HCT116 (cell line): ENCODE results near the gene SRGAP3. TPM values are rescaled to one million over a fixed set of nuclear protein-coding genes. Genes with fewer than 3 reads are reported as not detected.

Experiments used
- ATAC-seq: fragments of 200-7000 bp; cut with Tn5 transposase; 2 replicates; pipeline ENCODE4 v1.9.1; 2020; ENCODE audit warnings: mild to moderate bottlenecking, moderate library complexity
- BruUV-seq: library from RNA; stranded (reverse); fragments of 400-500 nt; replicated peaks from 2 replicates; lab custom pipeline; 2021; lab: Mats Ljungman, UMichigan
- CTCF ChIA-PET: fragments of 300-600 bp; sonication (Branson Sonifier 250); formaldehyde crosslinking; loops from one replicate; lab custom pipeline; 2021; ENCODE audit warnings: antibody characterized with exemption; lab: Charles Lee
- POLR2A ChIA-PET: fragments of 300-600, 350-600 bp; sonication (Branson Sonifier 250); formaldehyde crosslinking; loops from one replicate; lab custom pipeline; 2021; ENCODE audit warnings: antibody characterized with exemption; lab: Charles Lee
- RAD21 ChIA-PET, 2 experiments: fragments of 300-600 bp; sonication (Branson Sonifier 250); formaldehyde crosslinking; loops; one replicate each; lab custom pipeline; 2023; ENCODE audit warnings: low total read pairs in 2 of 2; ENCODE audit not compliant: uncharacterized antibody in 2 of 2, unreplicated experiment in 2 of 2, low non-redundant PET in 1 of 2; lab: Charles Lee
- DNase-seq: peaks from one replicate; pipeline ENCODE4 v3.0.0-alpha.2; 2010; ENCODE audit warnings: low read depth, low spot score
- H2AFZ ChIP-seq: fragments of 200-600 bp; shearing (Covaris generic), sonication (generic); 2 replicates; pipeline ENCODE4 v1.6.1; 2017; ENCODE audit warnings: low read depth, mixed run types, mixed read lengths, antibody characterized with exemption, low read length; ENCODE audit not compliant: poor library complexity, severe bottlenecking
- H3K27ac ChIP-seq: 2 replicates; pipeline ENCODE4 v1.5.1; 2012; ENCODE audit warnings: low read depth, low read length
- H3K27me3 ChIP-seq: fragments of 200-600 bp; sonication (generic); 2 replicates; pipeline ENCODE4 v1.6.1; 2016; ENCODE audit warnings: mixed run types, low read length, mixed read lengths; ENCODE audit not compliant: insufficient read depth
- H3K36me3 ChIP-seq, 2 experiments: fragments of 200-500 bp in 1 of 2; fragments of 200-600 bp in 1 of 2; sonication (Bioruptor generic) in 1 of 2; sonication (generic) in 1 of 2; 2 replicates each; pipeline versions ENCODE4 v1.5.1 to v1.6.1; 2014 to 2016; ENCODE audit warnings: low read length in 2 of 2, inconsistent platforms in 1 of 2, mixed read lengths in 1 of 2, mixed run types in 1 of 2; ENCODE audit not compliant: insufficient read depth in 2 of 2, control insufficient read depth in 1 of 2
- H3K4me1 ChIP-seq, 2 experiments: fragments of 200-600 bp in 1 of 2; sonication (generic) in 1 of 2; 2 replicates each; pipeline versions ENCODE4 v1.5.1 to v1.6.1; 2012 to 2017; ENCODE audit warnings: low read length in 2 of 2, inconsistent platforms in 1 of 2, mild to moderate bottlenecking in 1 of 2, mixed read lengths in 1 of 2, mixed run types in 1 of 2, moderate library complexity in 1 of 2; ENCODE audit not compliant: insufficient read depth in 2 of 2, control insufficient read depth in 1 of 2
- H3K4me2 ChIP-seq: fragments of 200-600 bp; sonication (generic); 2 replicates; pipeline ENCODE4 v1.6.1; 2017; ENCODE audit warnings: mixed run types, low read length, mixed read lengths
- H3K4me3 ChIP-seq, 2 experiments: fragments of 200-600 bp in 1 of 2; sonication (generic) in 1 of 2; replicated peaks in 1 of 2; 2 replicates each; pipeline ENCODE4 v1.5.1; 2011 to 2016; ENCODE audit warnings: low read length in 2 of 2, control low read depth in 1 of 2, low read depth in 1 of 2, mild to moderate bottlenecking in 1 of 2, mixed read lengths in 1 of 2, mixed run types in 1 of 2
- H3K79me2 ChIP-seq: fragments of 200-600 bp; sonication (generic); 2 replicates; pipeline ENCODE4 v1.6.1; 2017; ENCODE audit warnings: mild to moderate bottlenecking, mixed run types, low read length, moderate library complexity, mixed read lengths; ENCODE audit not compliant: insufficient read depth
- H3K9ac ChIP-seq: fragments of 200-600 bp; sonication (generic); 2 replicates; pipeline ENCODE4 v1.6.1; 2016; ENCODE audit warnings: low read length, mixed read lengths
- H3K9me2 ChIP-seq: fragments of 200-600 bp; sonication (generic), shearing (Covaris generic); 2 replicates; pipeline ENCODE4 v1.6.1; 2017; ENCODE audit warnings: mixed run types, mild to moderate bottlenecking, moderate library complexity; ENCODE audit not compliant: insufficient read depth
- H3K9me3 ChIP-seq, 2 experiments: fragments of 200-500 bp in 1 of 2; fragments of 200-600 bp in 1 of 2; sonication (Bioruptor generic) in 1 of 2; sonication (generic) in 1 of 2; 2 replicates each; pipeline ENCODE4 v1.6.1; 2014 to 2017; ENCODE audit warnings: low read length in 2 of 2, mixed read lengths in 2 of 2, inconsistent platforms in 1 of 2, low read depth in 1 of 2, mild to moderate bottlenecking in 1 of 2, mixed run types in 1 of 2, moderate library complexity in 1 of 2; ENCODE audit not compliant: control insufficient read depth in 1 of 2, insufficient read depth in 1 of 2
- H4K20me1 ChIP-seq: fragments of 200-600 bp; sonication (generic), shearing (Covaris generic); 2 replicates; pipeline ENCODE4 v1.6.1; 2017; ENCODE audit warnings: mixed run types, mild to moderate bottlenecking, moderate library complexity; ENCODE audit not compliant: insufficient read depth
- ATF3 ChIP-seq: IDR thresholded peaks from 2 replicates; pipeline ENCODE4 v1.6.1; 2012
- CBX3 ChIP-seq: IDR thresholded peaks from 2 replicates; pipeline ENCODE4 v1.6.1; 2012; ENCODE audit warnings: low read depth
- CTCF ChIP-seq, 3 experiments: fragments of 200-600 bp in 1 of 3; sonication (generic) in 1 of 3; IDR thresholded peaks in 2 of 3; conservative IDR thresholded peaks in 1 of 3; 2 replicates each; pipeline ENCODE4 v1.5.1; 2012 to 2017; ENCODE audit warnings: low read depth in 2 of 3, low read length in 2 of 3, antibody characterized with exemption in 1 of 3, borderline replicate concordance in 1 of 3, control low read depth in 1 of 3, mild to moderate bottlenecking in 1 of 3, mixed read lengths in 1 of 3, mixed run types in 1 of 3, moderate library complexity in 1 of 3; ENCODE audit not compliant: insufficient read depth in 1 of 3
- EGR1 ChIP-seq: IDR thresholded peaks from 2 replicates; pipeline ENCODE4 v1.6.1; 2012; ENCODE audit warnings: low read depth
- ELF1 ChIP-seq: IDR thresholded peaks from 2 replicates; pipeline ENCODE4 v1.6.1; 2012; ENCODE audit warnings: low read depth, borderline replicate concordance
- EZH2phosphoT487 ChIP-seq: fragments of 200-600 bp; IDR thresholded peaks from 2 replicates; pipeline ENCODE4 v1.6.1; 2018; ENCODE audit warnings: antibody characterized with exemption, borderline replicate concordance
- FOSL1 ChIP-seq: IDR thresholded peaks from 2 replicates; pipeline ENCODE4 v1.6.1; 2012; ENCODE audit warnings: low read depth
- JUND ChIP-seq: IDR thresholded peaks from 2 replicates; pipeline ENCODE4 v1.6.1; 2012
- MAX ChIP-seq: IDR thresholded peaks from 2 replicates; pipeline ENCODE4 v1.6.1; 2012
- RAD21 ChIP-seq: IDR thresholded peaks from 2 replicates; pipeline ENCODE4 v1.6.1; 2012; ENCODE audit warnings: low read depth, mild to moderate bottlenecking
- SP1 ChIP-seq: IDR thresholded peaks from 2 replicates; pipeline ENCODE4 v1.6.1; 2012; ENCODE audit warnings: low read depth
- SRF ChIP-seq: IDR thresholded peaks from 2 replicates; pipeline ENCODE4 v1.6.1; 2012; ENCODE audit warnings: low read depth
- ZBTB33 ChIP-seq: IDR thresholded peaks from 2 replicates; pipeline ENCODE4 v1.6.1; 2011; ENCODE audit warnings: mild to moderate bottlenecking, low read length, moderate library complexity; ENCODE audit not compliant: insufficient replicate concordance; ENCODE audit errors: extremely low read depth
- ZFX ChIP-seq: fragments of 450-650 bp; IDR thresholded peaks from 2 replicates; pipeline ENCODE4 v1.6.1; 2017
- ZNF274 ChIP-seq: fragments of 200-500 bp; sonication (Bioruptor generic); IDR thresholded peaks from 2 replicates; pipeline ENCODE4 v1.6.1; 2014; ENCODE audit warnings: mild to moderate bottlenecking, low read depth, low read length, inconsistent platforms
- intact Hi-C: fragments of 100-400 bp; cut with micrococcal nuclease; formaldehyde crosslinking; loops from 2 replicates; pipeline ENCODE4 v1.10.0; 2022
- total RNA-seq: library from RNA; stranded (reverse); gene quantifications from one replicate; pipeline ENCODE4 v1.2.1, GENCODE V29; 2021; ENCODE audit not compliant: unreplicated experiment

SRGAP3 gene
- total RNA-seq, 1 experiment from 2014 or later, result 8.3 TPM

- BruUV-seq, result no TSS peak
- Histone ChIP-seq H4K20me1 (no peaks in the 10 kb centered on the region), H3K9ac (no peak overlapping the region), H3K79me2 (peaks cover 7% of the 10 kb centered on the region), H3K27me3 (no peaks in the 10 kb centered on the region; the same call in 1 of the 2 replicates), H3K4me2 (no peak overlapping the region), H3K9me2 (no peaks in the 10 kb centered on the region), H3K27ac (no peak overlapping the region), H3K36me3 (no peaks in the 10 kb centered on the region), H2AFZ (no peak overlapping the region), H3K4me1 (peaks cover 10 to 30% of the 10 kb centered on the region in 2 experiments; a peak in 3 of 4 replicates), H3K4me3 (no peak overlapping the region), H3K9me3 (no peaks in the 10 kb centered on the region)
- ChIA-PET RAD21 (no interaction called here), POLR2A (no interaction called here), CTCF (no interaction called here)
- intact Hi-C loops, result no loop called here
- DNase-seq (no peak), ATAC-seq (no peak)
- TF ChIP-seq CBX3, result no peak
- no peak for TF ChIP-seq EGR1
- no peak for TF ChIP-seq MAX
- TF ChIP-seq JUND, result no peak
- TF ChIP-seq RAD21, result no peak
- TF ChIP-seq ZBTB33, result no peak
- TF ChIP-seq CTCF (IDR thresholded peaks at IDR 0.05 in 2 of 3, conservative IDR thresholded peaks at IDR 0.05 in 1 of 3; ENCODE audit: borderline replicate concordance in 1 of 3, insufficient read depth in 1 of 3, low read depth in 2 of 3, low read length in 2 of 3), result no peak
- TF ChIP-seq EZH2phosphoT487, result no peak
- no peak for TF ChIP-seq ZFX
- no peak for TF ChIP-seq ZNF274
- no peak for TF ChIP-seq ATF3
- no peak for TF ChIP-seq SRF
- TF ChIP-seq FOSL1, result no peak
- no peak for TF ChIP-seq ELF1
- TF ChIP-seq SP1, result no peak
Measured at GRCh38 chr3:8967553-8967952, 281.9 kb downstream of the SRGAP3 start.
